ENCODE data around the gene MAD1L1.

The MAD1L1 gene

GRCh38 chr7:1775389-1775788, 457.4 kb downstream of the MAD1L1 start:
- no peaks in the 10 kb centered on the region for H3K27me3 ChIP-seq (ENCODE audit: insufficient read depth, low read length)
- no peaks in the 10 kb centered on the region for H3K4me1 ChIP-seq (ENCODE audit: insufficient read depth, low read length)
- H3K9me3 ChIP-seq (ENCODE audit: insufficient read depth, low read depth, low read length): no peaks in the 10 kb centered on the region
- WGBS: 92% methylated on average over 4 of the region's 4 CpGs
- H3K9ac ChIP-seq (ENCODE audit: low read depth, low read length): no peak overlapping the region
- H3K36me3 ChIP-seq (ENCODE audit: insufficient read depth, low read length): no peaks in the 10 kb centered on the region
- H3K27ac ChIP-seq (ENCODE audit: low read depth, low read length): no peak overlapping the region
- no peak overlapping the region for H3K4me3 ChIP-seq (ENCODE audit: low read length)

GRCh38 chr7:1770331-1770730, 462.4 kb downstream of the MAD1L1 start:
- no peaks in the 10 kb centered on the region for H3K4me1 ChIP-seq (ENCODE audit: insufficient read depth, low read length)
- no peaks in the 10 kb centered on the region for H3K27me3 ChIP-seq (ENCODE audit: insufficient read depth, low read length)
- WGBS: 95% methylated on average over 6 of the region's 6 CpGs
- no peaks in the 10 kb centered on the region for H3K36me3 ChIP-seq (ENCODE audit: insufficient read depth, low read length)
- H3K27ac ChIP-seq (ENCODE audit: low read depth, low read length): no peak overlapping the region
- no peaks in the 10 kb centered on the region for H3K9me3 ChIP-seq (ENCODE audit: insufficient read depth, low read depth, low read length)
- H3K9ac ChIP-seq (ENCODE audit: low read depth, low read length): no peak overlapping the region
- H3K4me3 ChIP-seq (ENCODE audit: low read length): no peak overlapping the region

GRCh38 chr7:1769286-1770200, 463.2 kb downstream of the MAD1L1 start:
- Histone ChIP-seq H3K4me3 (ENCODE audit: low read length) (no peak overlapping the region), H3K9me3 (ENCODE audit: insufficient read depth, low read depth, low read length) (0 out of 2 replicates have a peak, but pooled peaks cover 2% of the 10 kb centered on the region), H3K9ac (ENCODE audit: low read depth, low read length) (no peak overlapping the region), H3K27me3 (ENCODE audit: insufficient read depth, low read length) (no peaks in the 10 kb centered on the region), H3K4me1 (ENCODE audit: insufficient read depth, low read length) (no peaks in the 10 kb centered on the region), H3K27ac (ENCODE audit: low read depth, low read length) (no peak overlapping the region), H3K36me3 (ENCODE audit: insufficient read depth, low read length) (no peaks in the 10 kb centered on the region)
- WGBS: 92% methylated on average over 54 of the region's 54 CpGs

GRCh38 chr7:1768832-1769231, 463.9 kb downstream of the MAD1L1 start:
- WGBS: 90% methylated on average over 7 of the region's 7 CpGs
- H3K27me3 ChIP-seq (ENCODE audit: insufficient read depth, low read length): no peaks in the 10 kb centered on the region
- peaks cover 9% of the 10 kb centered on the region; the same call in 1 of the 2 replicates for H3K9me3 ChIP-seq (ENCODE audit: insufficient read depth, low read depth, low read length)
- H3K36me3 ChIP-seq (ENCODE audit: insufficient read depth, low read length): no peaks in the 10 kb centered on the region
- H3K27ac ChIP-seq (ENCODE audit: low read depth, low read length): no peak overlapping the region
- no peak overlapping the region for H3K4me3 ChIP-seq (ENCODE audit: low read length)
- no peak overlapping the region for H3K9ac ChIP-seq (ENCODE audit: low read depth, low read length)
- H3K4me1 ChIP-seq (ENCODE audit: insufficient read depth, low read length): no peaks in the 10 kb centered on the region

- no peak overlapping the region for H3K9ac ChIP-seq (ENCODE audit: low read depth, low read length)
- no peak overlapping the region for H3K4me3 ChIP-seq (ENCODE audit: low read length)
- WGBS: 75% methylated on average over 9 of the region's 10 CpGs
- H3K4me1 ChIP-seq (ENCODE audit: insufficient read depth, low read length): no peaks in the 10 kb centered on the region
- H3K36me3 ChIP-seq (ENCODE audit: insufficient read depth, low read length): no peaks in the 10 kb centered on the region
- no peak overlapping the region for H3K27ac ChIP-seq (ENCODE audit: low read depth, low read length)
- H3K9me3 ChIP-seq (ENCODE audit: insufficient read depth, low read depth, low read length): peaks cover 19% of the 10 kb centered on the region
- H3K27me3 ChIP-seq (ENCODE audit: insufficient read depth, low read length): no peaks in the 10 kb centered on the region
Measured at GRCh38 chr7:1767524-1767923, 465.2 kb downstream of the MAD1L1 start.

All from HUES64 (cell line).